Hepatocyte (in vitro differentiated cells): ENCODE results near the gene IDH2. TPM values are rescaled to one million over a fixed set of nuclear protein-coding genes. Genes with fewer than 3 reads are reported as not detected.

ENCODE experiments used
- DNase-seq: peaks from one replicate; pipeline ENCODE4 v3.0.0-alpha.2; 2016; ENCODE audit warnings: low spot score
- H2AFZ ChIP-seq: fragments of 200-600 bp; sonication (generic); 2 replicates; pipeline ENCODE4 v1.6.0; 2016; ENCODE audit warnings: antibody characterized with exemption, mild to moderate bottlenecking
- H3K27ac ChIP-seq: fragments of 200-600 bp; sonication (generic); 2 replicates; pipeline ENCODE4 v1.5.1; 2016; ENCODE audit warnings: mild to moderate bottlenecking
- H3K27me3 ChIP-seq: fragments of 200-600 bp; sonication (generic); 2 replicates; pipeline ENCODE4 v1.6.1; 2016
- H3K36me3 ChIP-seq: fragments of 200-600 bp; sonication (generic); replicated peaks from 2 replicates; pipeline ENCODE4 v1.5.1; 2016; ENCODE audit warnings: low read depth; ENCODE audit not compliant: insufficient read depth
- H3K4me1 ChIP-seq: fragments of 200-600 bp; sonication (generic); 2 replicates; pipeline ENCODE4 v1.5.1; 2016; ENCODE audit warnings: mild to moderate bottlenecking, moderate library complexity; ENCODE audit not compliant: insufficient read depth
- H3K4me2 ChIP-seq: fragments of 200-600 bp; sonication (generic); 2 replicates; pipeline ENCODE4 v1.6.0; 2016
- H3K4me3 ChIP-seq: fragments of 200-600 bp; sonication (generic); 2 replicates; pipeline ENCODE4 v1.5.1; 2016; ENCODE audit warnings: mild to moderate bottlenecking
- H3K79me2 ChIP-seq: fragments of 200-600 bp; sonication (generic); 2 replicates; pipeline ENCODE4 v1.6.0; 2017; ENCODE audit warnings: mild to moderate bottlenecking
- H3K9me2 ChIP-seq: fragments of 200-600 bp; sonication (generic); replicated peaks from 2 replicates; pipeline ENCODE4 v1.6.0; 2017; ENCODE audit warnings: mild to moderate bottlenecking; ENCODE audit not compliant: insufficient read depth
- H3K9me3 ChIP-seq: fragments of 200-600 bp; sonication (generic); 2 replicates; pipeline ENCODE4 v1.5.1; 2016; ENCODE audit warnings: low read depth, mild to moderate bottlenecking
- H4K20me1 ChIP-seq: fragments of 200-600 bp; sonication (generic); 2 replicates; pipeline ENCODE4 v1.6.0; 2016; ENCODE audit warnings: mild to moderate bottlenecking; ENCODE audit not compliant: insufficient read depth, poor library complexity, severe bottlenecking
- CTCF ChIP-seq: fragments of 200-600 bp; sonication (generic); IDR thresholded peaks from 2 replicates; pipeline ENCODE4 v1.5.1; 2016; ENCODE audit warnings: antibody characterized with exemption, mild to moderate bottlenecking; ENCODE audit not compliant: poor library complexity
- EZH2 ChIP-seq: fragments of 200-600 bp; sonication (generic); IDR thresholded peaks from 2 replicates; pipeline ENCODE4 v1.6.1; 2016; ENCODE audit warnings: antibody characterized with exemption, mild to moderate bottlenecking, borderline replicate concordance
- EZH2phosphoT487 ChIP-seq: fragments of 200-600 bp; sonication (generic); IDR thresholded peaks from one replicate; pipeline ENCODE4 v1.6.1; 2018; ENCODE audit warnings: antibody characterized with exemption, mild to moderate bottlenecking, low read depth, moderate library complexity; ENCODE audit not compliant: unreplicated experiment, severe bottlenecking
- WGBS: methylation state at CpG from one replicate; pipeline ENCODE4 v1.1.6; 2016; ENCODE audit warnings: low lambda C conversion rate; ENCODE audit errors: missing lambda C conversion rate; 5-methylcytosine and 5-hydroxymethylcytosine counted together
- polyA plus RNA-seq: library from polyadenylated mRNA; unstranded; fragments of >200 nt; fragmentation: Nextera tagmentation; extraction: Ambion mirVana; gene quantifications from 2 replicates; pipeline ENCODE4 v1.2.1, GENCODE V29; 2016
- total RNA-seq: library from RNA; depleted of rRNA; stranded (reverse); fragments of >200 nt; gene quantifications from 2 replicates; pipeline ENCODE4 v1.2.3, GENCODE V29; 2014

Gene IDH2
- total and polyA plus RNA-seq, 2 experiments from 2014 or later: 163 to 327 TPM

GRCh38 chr15:90043530-90044010 is 58.7 kb downstream of the IDH2 start:
- Histone ChIP-seq H4K20me1 (peaks cover 5% of the 10 kb centered on the region), H3K36me3 (no peaks in the 10 kb centered on the region), H3K79me2 (peaks cover 83% of the 10 kb centered on the region), H3K9me3 (no peaks in the 10 kb centered on the region), H3K4me1 (peaks cover 10% of the 10 kb centered on the region), H3K9me2 (no peaks in the 10 kb centered on the region), H3K27me3 (no peaks in the 10 kb centered on the region), H2AFZ (no peak overlapping the region), H3K27ac (no peak overlapping the region), H3K4me2 (no peak overlapping the region), H3K4me3 (no peak overlapping the region)
- no peak for TF ChIP-seq CTCF
- TF ChIP-seq EZH2: no peak
- TF ChIP-seq EZH2phosphoT487: no peak
- WGBS: 94% methylated on average over 5 of the region's 5 CpGs
- no peak for DNase-seq

GRCh38 chr15:90042766-90043529 is 59.3 kb downstream of the IDH2 start:
- WGBS: 94% methylated on average over 26 of the region's 27 CpGs
- Histone ChIP-seq H3K4me1 (peaks cover 14% of the 10 kb centered on the region), H3K27me3 (no peaks in the 10 kb centered on the region), H2AFZ (no peak overlapping the region), H3K4me3 (no peak overlapping the region), H3K79me2 (peaks cover 81% of the 10 kb centered on the region), H3K27ac (no peak overlapping the region), H3K9me2 (no peaks in the 10 kb centered on the region), H4K20me1 (peaks cover 5% of the 10 kb centered on the region), H3K9me3 (no peaks in the 10 kb centered on the region), H3K36me3 (no peaks in the 10 kb centered on the region), H3K4me2 (no peak overlapping the region)
- no peak for TF ChIP-seq EZH2phosphoT487
- no peak for TF ChIP-seq EZH2
- no peak for TF ChIP-seq CTCF
- DNase-seq: no peak

GRCh38 chr15:90042356-90042755 is 59.9 kb downstream of the IDH2 start:
- no peak for DNase-seq
- Histone ChIP-seq H3K4me1 (peaks cover 20% of the 10 kb centered on the region), H3K36me3 (no peaks in the 10 kb centered on the region), H3K27ac (no peak overlapping the region), H3K27me3 (no peaks in the 10 kb centered on the region), H2AFZ (no peak overlapping the region), H3K4me2 (no peak overlapping the region), H3K79me2 (peaks cover 83% of the 10 kb centered on the region), H3K9me2 (no peaks in the 10 kb centered on the region), H4K20me1 (peaks cover 5% of the 10 kb centered on the region), H3K4me3 (no peak overlapping the region), H3K9me3 (no peaks in the 10 kb centered on the region)
- 97% methylated on average over 12 of the region's 12 CpGs for WGBS
- TF ChIP-seq EZH2phosphoT487 (no peak), CTCF (no peak), EZH2 (no peak)
